A673 (cell line): Measurements from ENCODE around the gene PEDS1. TPM values are rescaled to one million over a fixed set of nuclear protein-coding genes. Genes with fewer than 3 reads are reported as not detected.
"Not testable (repeated sequence)": the region's sequence is repeated elsewhere in the genome, so short reads cannot be mapped to it uniquely, and the experiment has no call there.

Source experiments
- BruUV-seq: library from RNA; stranded (reverse); fragments of 400-500 nt; replicated peaks from 2 replicates; lab custom pipeline; 2021; lab: Mats Ljungman, UMichigan
- CTCF ChIA-PET: fragments of 300-600 bp; sonication (Branson Sonifier 250); formaldehyde crosslinking; loops from one replicate; lab custom pipeline; 2022; ENCODE audit warnings: antibody characterized with exemption; lab: Charles Lee
- POLR2A ChIA-PET: fragments of 300-600 bp; sonication (Branson Sonifier 250); formaldehyde crosslinking; loops from one replicate; lab custom pipeline; 2022; ENCODE audit warnings: antibody characterized with exemption; ENCODE audit not compliant: low non-redundant PET; lab: Charles Lee
- DNase-seq: peaks from one replicate; pipeline ENCODE4 v3.0.0-alpha.2; 2015; ENCODE audit warnings: low spot score
- H3K27ac ChIP-seq: fragments of 200-600 bp; sonication (generic); 2 replicates; pipeline ENCODE4 v1.5.1; 2016; ENCODE audit warnings: mixed run types, low read depth, mild to moderate bottlenecking, mixed read lengths, antibody characterized with exemption, low read length; ENCODE audit not compliant: poor library complexity, severe bottlenecking
- H3K27me3 ChIP-seq: fragments of 200-600 bp; sonication (generic); replicated peaks from 2 replicates; pipeline ENCODE4 v1.6.1; 2017; ENCODE audit warnings: mixed run types, low read depth, mild to moderate bottlenecking, mixed read lengths, antibody characterized with exemption, low read length; ENCODE audit not compliant: insufficient read depth, poor library complexity
- H3K36me3 ChIP-seq: fragments of 200-600 bp; sonication (generic); 2 replicates; pipeline ENCODE4 v1.6.1; 2016; ENCODE audit warnings: mixed run types, mild to moderate bottlenecking, mixed read lengths, antibody characterized with exemption, low read length; ENCODE audit not compliant: insufficient read depth, poor library complexity, severe bottlenecking
- H3K4me1 ChIP-seq: fragments of 200-600 bp; sonication (generic); 2 replicates; pipeline ENCODE4 v1.6.1; 2017; ENCODE audit warnings: mixed run types, mild to moderate bottlenecking, mixed read lengths, antibody characterized with exemption, low read length; ENCODE audit not compliant: insufficient read depth, poor library complexity, severe bottlenecking
- H3K4me3 ChIP-seq: fragments of 200-600 bp; sonication (generic); 2 replicates; pipeline ENCODE4 v1.5.1; 2016; ENCODE audit warnings: low read depth, mixed run types, mild to moderate bottlenecking, mixed read lengths, low read length; ENCODE audit not compliant: poor library complexity, severe bottlenecking
- H3K9me3 ChIP-seq: fragments of 200-600 bp; sonication (generic); 2 replicates; pipeline ENCODE4 v1.6.1; 2016; ENCODE audit warnings: mixed run types, low read depth, mild to moderate bottlenecking, mixed read lengths, antibody characterized with exemption, low read length; ENCODE audit not compliant: poor library complexity, severe bottlenecking
- CTCF ChIP-seq: fragments of 300-800, 200-600 bp; sonication (generic); conservative IDR thresholded peaks from 2 replicates; pipeline ENCODE4 v1.5.1; 2017; ENCODE audit warnings: low read depth, mild to moderate bottlenecking, antibody characterized with exemption, low read length, moderate library complexity, mixed read lengths
- EZH2 ChIP-seq: fragments of 200-600 bp; sonication (generic); IDR thresholded peaks from 2 replicates; pipeline ENCODE4 v1.6.1; 2017; ENCODE audit warnings: borderline replicate concordance, low read depth, mild to moderate bottlenecking, mixed read lengths, antibody characterized with exemption, low read length; ENCODE audit not compliant: poor library complexity, severe bottlenecking
- intact Hi-C: fragments of 100-400 bp; cut with micrococcal nuclease; formaldehyde crosslinking; loops from one replicate; pipeline ENCODE4 v1.10.0; 2022; ENCODE audit not compliant: unreplicated experiment
- total RNA-seq: library from RNA; stranded (reverse); gene quantifications from 2 replicates; pipeline ENCODE4 v1.2.3, GENCODE V29; 2021

PEDS1 gene
- total RNA-seq, 1 experiment from 2014 or later: 25.9 TPM

- no peak for DNase-seq
- no peak overlapping the region for H3K27ac ChIP-seq
- TF ChIP-seq EZH2 (no peak), CTCF (no peak)
- BruUV-seq: no TSS peak
- peaks cover 29% of the 10 kb centered on the region for H3K4me1 ChIP-seq
- CTCF ChIA-PET: interaction anchor here (0.9 kb wide), 1 partner anchor 27 kb away, joined by 4 read pairs; no protein-coding TSS in a partner anchor
- H3K27me3 ChIP-seq: no peaks in the 10 kb centered on the region
- no peaks in the 10 kb centered on the region for H3K9me3 ChIP-seq
- POLR2A ChIA-PET: no interaction called here
- intact Hi-C loops: no loop called here
- H3K4me3 ChIP-seq: no peak overlapping the region
- peaks cover 3% of the 10 kb centered on the region for H3K36me3 ChIP-seq
Measured at GRCh38 chr20:50107086-50107660, 46.4 kb downstream of the PEDS1 start.

- intact Hi-C loops, H3K36me3 ChIP-seq, H3K4me3 ChIP-seq, BruUV-seq, H3K27me3 ChIP-seq, POLR2A ChIA-PET, H3K27ac ChIP-seq, H3K9me3 ChIP-seq, DNase-seq: not testable (repeated sequence)
- CTCF ChIA-PET: interaction anchor here (0.9 kb wide), 1 partner anchor 27 kb away, joined by 4 read pairs; no protein-coding TSS in a partner anchor
- H3K4me1 ChIP-seq: peaks cover 26% of the 10 kb centered on the region
Measured at GRCh38 chr20:50106669-50107068, 46.9 kb downstream of the PEDS1 start.

Other genes with a start within 250 kb of the PEDS1 start
- 9.2 and 9.7 TPM in 2 replicates for gene SPATA2, start 238.2 kb downstream of the PEDS1 start, total RNA-seq
- 83.6 and 90.0 TPM in 2 replicates for gene RNF114, start 217.3 kb downstream of the PEDS1 start, total RNA-seq
- 4.1 and 4.4 TPM in 2 replicates for gene SNAI1, start 170.7 kb downstream of the PEDS1 start, total RNA-seq
- 169 and 203 TPM in 2 replicates for gene UBE2V1, start 40.6 kb downstream of the PEDS1 start, total RNA-seq
- 130 and 136 TPM in 2 replicates for gene CEBPB, start 37.1 kb upstream of the PEDS1 start, total RNA-seq